GM19397 (cell line): ENCODE data around the gene MPEG1.

Experiments used
- ATAC-seq: cut with Tn5 transposase; IDR thresholded peaks from one replicate; pipeline ENCODE4 v1.9.1; 2021; ENCODE audit warnings: mild to moderate bottlenecking, moderate library complexity; ENCODE audit not compliant: unreplicated experiment

The MPEG1 gene

GRCh38 chr11:59219836-59220235 lies 7.1 kb upstream of the MPEG1 start:
- ATAC-seq = no peak

GRCh38 chr11:59218893-59219292 lies 6.2 kb upstream of the MPEG1 start:
- no peak for ATAC-seq

GRCh38 chr11:59218319-59218718 lies 5.6 kb upstream of the MPEG1 start:
- ATAC-seq = no peak

GRCh38 chr11:59216641-59217564 lies 4.2 kb upstream of the MPEG1 start:
- ATAC-seq = peak; percentile 80

- ATAC-seq = no peak
Measured at GRCh38 chr11:59214141-59214893, 1.6 kb upstream of the MPEG1 start.

GRCh38 chr11:59212222-59212621 lies 505 bp downstream of the MPEG1 start:
- no peak for ATAC-seq

GRCh38 chr11:59208956-59209355 lies 3.8 kb downstream of the MPEG1 start:
- ATAC-seq = no peak

GRCh38 chr11:59207988-59208451 lies 4.7 kb downstream of the MPEG1 start:
- ATAC-seq = peak; percentile 58

- no peak for ATAC-seq
Measured at GRCh38 chr11:59206635-59207034, 6.1 kb downstream of the MPEG1 start.

GRCh38 chr11:59205648-59206047 lies 7.1 kb downstream of the MPEG1 start:
- no peak for ATAC-seq

GRCh38 chr11:59204746-59205145 lies 8.0 kb downstream of the MPEG1 start:
- no peak for ATAC-seq

GRCh38 chr11:59201353-59201752 lies 11.4 kb downstream of the MPEG1 start:
- no peak for ATAC-seq

GRCh38 chr11:59200423-59200746 lies 12.3 kb downstream of the MPEG1 start:
- ATAC-seq = no peak

- ATAC-seq = no peak
Measured at GRCh38 chr11:59199546-59200422, 12.9 kb downstream of the MPEG1 start.

- ATAC-seq = no peak
Measured at GRCh38 chr11:59198726-59199125, 14.0 kb downstream of the MPEG1 start.

GRCh38 chr11:59197991-59198390 lies 14.7 kb downstream of the MPEG1 start:
- ATAC-seq = no peak

- no peak for ATAC-seq
Measured at GRCh38 chr11:59196777-59197176, 15.9 kb downstream of the MPEG1 start.

- no peak for ATAC-seq
Measured at GRCh38 chr11:59195586-59195985, 17.1 kb downstream of the MPEG1 start.

GRCh38 chr11:59193587-59194130 lies 19.1 kb downstream of the MPEG1 start:
- ATAC-seq = no peak

GRCh38 chr11:59192446-59193020 lies 20.2 kb downstream of the MPEG1 start:
- no peak for ATAC-seq
